Osteocyte (in vitro differentiated cells): ENCODE results near the gene FNDC11. TPM values are rescaled to one million over a fixed set of nuclear protein-coding genes. Genes with fewer than 3 reads are reported as not detected.

ENCODE experiments used
- DNase-seq: peaks from one replicate; pipeline ENCODE4 v3.0.0; 2021; ENCODE audit warnings: mixed read lengths; ENCODE audit not compliant: unreplicated experiment; ENCODE audit errors: extremely low spot score
- H3K27ac Mint-ChIP-seq: one replicate; pipeline ENCODE4 v1.8.0; 2021; ENCODE audit warnings: mild to moderate bottlenecking, mixed read lengths; ENCODE audit not compliant: unreplicated experiment
- H3K27me3 Mint-ChIP-seq: one replicate; pipeline ENCODE4 v1.8.0; 2021; ENCODE audit warnings: mixed read lengths; ENCODE audit not compliant: unreplicated experiment
- H3K36me3 Mint-ChIP-seq: one replicate; pipeline ENCODE4 v1.8.0; 2021; ENCODE audit warnings: mixed read lengths; ENCODE audit not compliant: unreplicated experiment
- H3K4me1 Mint-ChIP-seq: one replicate; pipeline ENCODE4 v1.8.0; 2021; ENCODE audit warnings: mixed read lengths; ENCODE audit not compliant: unreplicated experiment
- H3K4me3 Mint-ChIP-seq: one replicate; pipeline ENCODE4 v1.8.0; 2021; ENCODE audit warnings: mild to moderate bottlenecking, moderate library complexity, mixed read lengths; ENCODE audit not compliant: unreplicated experiment
- H3K9me3 Mint-ChIP-seq: one replicate; pipeline ENCODE4 v1.8.0; 2021; ENCODE audit warnings: mixed read lengths; ENCODE audit not compliant: unreplicated experiment
- CTCF ChIP-seq: fragments of 200-600 bp; sonication (generic); IDR thresholded peaks from 2 replicates; pipeline ENCODE4 v1.5.0; 2021; ENCODE audit warnings: antibody characterized with exemption, mild to moderate bottlenecking, moderate library complexity
- total RNA-seq: library from RNA; stranded (reverse); gene quantifications from 2 replicates; pipeline ENCODE4 v1.2.1, GENCODE V29; 2021

Gene FNDC11
- total RNA-seq, 1 donor from 2014 or later, result 0.13 TPM

- DNase-seq, result no peak
- peaks cover 4% of the 10 kb centered on the region for H3K27me3 Mint-ChIP-seq
- no peak overlapping the region for H3K27ac Mint-ChIP-seq
Measured at GRCh38 chr20:63551068-63551467, 2.9 kb upstream of the FNDC11 start.

GRCh38 chr20:63552481-63553249, 1.3 kb upstream of the FNDC11 start:
- peaks cover 12% of the 10 kb centered on the region for H3K4me1 Mint-ChIP-seq
- no peak for DNase-seq
- no peaks in the 10 kb centered on the region for H3K27me3 Mint-ChIP-seq
- no peaks in the 10 kb centered on the region for H3K36me3 Mint-ChIP-seq
- H3K27ac Mint-ChIP-seq, result no peak overlapping the region
- H3K4me3 Mint-ChIP-seq, result peak overlapping the region; percentile 10
- TF ChIP-seq CTCF, result no peak
- no peaks in the 10 kb centered on the region for H3K9me3 Mint-ChIP-seq

More at GRCh38 chr20:63551068-63551467, 2.9 kb upstream of the FNDC11 start:
- H3K4me1 Mint-ChIP-seq, result peaks cover 13% of the 10 kb centered on the region
- no peak for TF ChIP-seq CTCF
- H3K4me3 Mint-ChIP-seq, result no peak overlapping the region
- H3K9me3 Mint-ChIP-seq, result no peaks in the 10 kb centered on the region
- no peaks in the 10 kb centered on the region for H3K36me3 Mint-ChIP-seq

- Mint-ChIP-seq H3K9me3 (no peaks in the 10 kb centered on the region), H3K4me1 (peaks cover 12% of the 10 kb centered on the region), H3K4me3 (peak overlapping the region; percentile 50), H3K36me3 (no peaks in the 10 kb centered on the region), H3K27me3 (no peaks in the 10 kb centered on the region), H3K27ac (no peak overlapping the region)
- DNase-seq, result peak; percentile 91
- no peak for TF ChIP-seq CTCF
Measured at GRCh38 chr20:63553251-63553932, 567 bp upstream of the FNDC11 start.

- Mint-ChIP-seq H3K27ac (no peak overlapping the region), H3K9me3 (no peaks in the 10 kb centered on the region), H3K27me3 (no peaks in the 10 kb centered on the region), H3K4me1 (peaks cover 12% of the 10 kb centered on the region), H3K36me3 (no peaks in the 10 kb centered on the region), H3K4me3 (peak overlapping the region; percentile 61)
- DNase-seq, result no peak
- TF ChIP-seq CTCF, result no peak
Measured at GRCh38 chr20:63554361-63555278, 661 bp downstream of the FNDC11 start.
